HG03442 (cell line): ENCODE results near the gene AUTS2.
"Not testable (repeated sequence)": the region's sequence is repeated elsewhere in the genome, so short reads cannot be mapped to it uniquely, and the experiment has no call there.

Experiments used
- ATAC-seq: cut with Tn5 transposase; IDR thresholded peaks from one replicate; pipeline ENCODE4 v1.9.1; 2021; ENCODE audit warnings: mild to moderate bottlenecking, moderate library complexity; ENCODE audit not compliant: unreplicated experiment

Gene AUTS2

GRCh38 chr7:70624500-70625103 lies 1026.3 kb downstream of the AUTS2 start:
- ATAC-seq, result no peak

GRCh38 chr7:70627461-70627860 lies 1029.2 kb downstream of the AUTS2 start:
- no peak for ATAC-seq

GRCh38 chr7:70630440-70630817 lies 1032.2 kb downstream of the AUTS2 start:
- no peak for ATAC-seq

GRCh38 chr7:70630818-70631457 lies 1032.7 kb downstream of the AUTS2 start:
- no peak for ATAC-seq

- ATAC-seq, result no peak
These were observed 1033.4 kb downstream of the AUTS2 start for GRCh38 chr7:70631718-70632117.

GRCh38 chr7:70632400-70632799 lies 1034.1 kb downstream of the AUTS2 start:
- no peak for ATAC-seq

GRCh38 chr7:70634071-70634470 lies 1035.8 kb downstream of the AUTS2 start:
- ATAC-seq, result no peak

- ATAC-seq, result no peak
These were observed 1036.4 kb downstream of the AUTS2 start for GRCh38 chr7:70634610-70635068.

GRCh38 chr7:70635633-70636032 lies 1037.4 kb downstream of the AUTS2 start:
- no peak for ATAC-seq

GRCh38 chr7:70636169-70636568 lies 1037.9 kb downstream of the AUTS2 start:
- ATAC-seq, result no peak

GRCh38 chr7:70637726-70638125 lies 1039.5 kb downstream of the AUTS2 start:
- no peak for ATAC-seq

GRCh38 chr7:70638158-70639107 lies 1040.2 kb downstream of the AUTS2 start:
- no peak for ATAC-seq

- no peak for ATAC-seq
These were observed 1042.1 kb downstream of the AUTS2 start for GRCh38 chr7:70640266-70640833.

- ATAC-seq, result no peak
These were observed 1043.6 kb downstream of the AUTS2 start for GRCh38 chr7:70641882-70642281.

- ATAC-seq, result no peak
These were observed 1047.0 kb downstream of the AUTS2 start for GRCh38 chr7:70645279-70645678.

GRCh38 chr7:70645876-70646351 lies 1047.6 kb downstream of the AUTS2 start:
- ATAC-seq, result no peak

- no peak for ATAC-seq
These were observed 1048.4 kb downstream of the AUTS2 start for GRCh38 chr7:70646536-70647248.

GRCh38 chr7:70647801-70648498 lies 1049.7 kb downstream of the AUTS2 start:
- peak; percentile 94 for ATAC-seq

GRCh38 chr7:70648499-70648861 lies 1050.2 kb downstream of the AUTS2 start:
- ATAC-seq, result not testable (repeated sequence)

- ATAC-seq, result no peak
These were observed 1051.0 kb downstream of the AUTS2 start for GRCh38 chr7:70649323-70649722.
